ENCODE results near the gene KANSL3.
A peak's percentile ranks its signal among the peaks of the same experiment; 100 is the strongest.

Gene KANSL3

DNA sequence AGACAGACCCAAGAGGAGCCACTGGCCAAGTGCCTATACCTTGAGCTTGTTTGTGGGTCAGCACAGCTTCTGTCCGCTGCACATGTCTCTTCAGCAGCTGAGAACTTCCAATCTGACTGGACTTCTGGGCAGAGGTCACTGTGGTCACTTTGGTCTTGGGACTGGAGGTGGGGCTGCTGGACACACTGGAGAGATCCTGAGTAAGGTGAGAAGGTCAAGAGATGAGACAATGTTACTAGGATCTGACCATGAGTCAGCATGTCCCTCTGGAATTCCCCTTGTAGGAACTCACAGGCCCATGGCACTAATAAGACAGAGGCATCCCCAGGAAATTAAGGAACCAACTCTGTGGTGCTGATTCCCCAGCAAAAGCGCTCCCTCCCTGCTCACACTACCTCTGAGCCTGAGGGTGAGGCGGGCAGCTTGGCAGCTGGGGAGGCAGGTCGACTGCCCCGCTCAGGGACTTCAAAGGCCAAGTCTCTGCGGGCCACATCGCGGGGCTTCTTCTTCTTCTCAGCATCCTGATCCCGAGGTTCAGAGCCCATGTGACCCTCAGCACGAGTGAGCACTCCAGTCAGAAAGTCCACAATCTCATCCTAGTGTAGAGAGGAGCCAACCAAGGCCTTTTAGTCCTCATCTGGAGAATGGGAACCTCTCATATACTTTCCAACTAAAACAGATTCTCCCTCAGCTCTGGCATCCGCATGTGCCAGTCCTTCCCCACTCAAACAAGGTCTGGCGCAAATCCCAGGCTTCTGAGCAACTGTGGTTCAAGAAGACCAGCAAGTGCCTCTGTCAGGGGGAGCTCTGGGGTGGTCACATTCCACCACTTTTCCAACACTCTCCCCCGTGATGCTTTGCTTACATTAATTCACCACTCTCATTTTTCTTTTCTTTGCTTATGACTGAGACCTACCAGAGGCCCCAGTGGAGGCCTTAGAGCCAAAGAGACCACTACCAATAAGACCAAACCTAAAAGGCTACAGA is 29.4 kb downstream of the KANSL3 start:
- no peak for DNase-seq (ENCODE audit: low read depth in 2 of 3, low spot score in 1 of 3)

- no peak for DNase-seq (ENCODE audit: low read depth in 2 of 3, low spot score in 1 of 3)
Measured at GRCh38 chr2:96604104-96604503, 34.0 kb downstream of the KANSL3 start.

- no peak for DNase-seq (ENCODE audit: low read depth in 2 of 3, low spot score in 1 of 3)
Measured at GRCh38 chr2:96602330-96602823, 35.7 kb downstream of the KANSL3 start.

GRCh38 chr2:96601382-96602292 is 36.5 kb downstream of the KANSL3 start:
- DNase-seq (ENCODE audit: low read depth in 2 of 3, low spot score in 1 of 3): peak in 1 of 3 donors; percentile 3

- no peak for DNase-seq (ENCODE audit: low read depth in 2 of 3, low spot score in 1 of 3)
Measured at GRCh38 chr2:96599941-96600340, 38.2 kb downstream of the KANSL3 start.

GRCh38 chr2:96596596-96596995 is 41.5 kb downstream of the KANSL3 start:
- DNase-seq (ENCODE audit: low read depth in 2 of 3, low spot score in 1 of 3): no peak

GRCh38 chr2:96594691-96595152 is 43.4 kb downstream of the KANSL3 start:
- peak in 1 of 3 donors; percentile 13 for DNase-seq (ENCODE audit: low read depth in 2 of 3, low spot score in 1 of 3)

- no peak for DNase-seq (ENCODE audit: low read depth in 2 of 3, low spot score in 1 of 3)
Measured at GRCh38 chr2:96594282-96594681, 43.8 kb downstream of the KANSL3 start.

DNA sequence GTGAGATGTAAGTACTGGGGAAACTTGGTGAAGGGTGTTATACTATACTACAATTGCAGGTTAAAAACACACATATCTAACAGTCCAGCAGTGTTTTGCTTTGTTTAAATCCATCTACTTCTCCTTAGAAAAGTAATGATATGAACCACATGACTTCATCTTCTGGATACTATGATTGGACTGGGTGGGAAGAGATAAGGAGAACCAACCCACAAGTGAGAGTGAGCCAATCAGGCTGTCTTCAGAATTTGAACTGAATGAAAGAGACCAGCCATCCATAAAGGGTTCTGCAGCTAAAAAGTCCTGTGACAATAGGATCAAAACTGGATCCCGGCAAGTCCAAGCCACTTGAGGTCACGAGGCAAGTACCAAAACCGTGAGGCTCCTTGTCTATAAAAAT is 46.6 kb downstream of the KANSL3 start:
- no peak for DNase-seq (ENCODE audit: low read depth in 2 of 3, low spot score in 1 of 3)

- no peak for DNase-seq (ENCODE audit: low read depth in 2 of 3, low spot score in 1 of 3)
Measured at GRCh38 chr2:96591054-96591453, 47.1 kb downstream of the KANSL3 start.

GRCh38 chr2:96587843-96588242 is 50.3 kb downstream of the KANSL3 start:
- DNase-seq (ENCODE audit: low read depth in 2 of 3, low spot score in 1 of 3): no peak

GRCh38 chr2:96584017-96584416 is 54.1 kb downstream of the KANSL3 start:
- no peak for DNase-seq (ENCODE audit: low read depth in 2 of 3, low spot score in 1 of 3)

DNA sequence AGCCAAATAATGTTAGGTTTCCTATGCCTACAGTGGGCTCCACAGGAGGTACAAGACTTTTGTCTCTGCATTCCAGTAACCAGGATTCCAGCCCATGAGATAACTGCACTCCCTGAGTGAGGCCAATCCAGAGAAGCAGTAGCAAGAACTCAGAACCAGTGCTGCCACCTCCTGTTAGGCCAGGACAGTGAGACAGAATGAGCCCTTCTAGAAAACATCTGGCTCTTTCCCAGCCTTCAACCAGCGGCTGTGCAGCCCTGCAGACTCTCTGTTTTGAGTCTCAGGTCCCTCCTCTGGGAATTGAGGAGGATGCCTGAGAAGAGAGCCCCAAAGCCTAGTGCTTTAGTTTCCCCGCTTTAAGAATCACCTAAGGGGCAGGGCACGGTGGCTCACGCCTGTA is 57.3 kb downstream of the KANSL3 start:
- no peak for DNase-seq (ENCODE audit: low read depth in 2 of 3, low spot score in 1 of 3)

DNA sequence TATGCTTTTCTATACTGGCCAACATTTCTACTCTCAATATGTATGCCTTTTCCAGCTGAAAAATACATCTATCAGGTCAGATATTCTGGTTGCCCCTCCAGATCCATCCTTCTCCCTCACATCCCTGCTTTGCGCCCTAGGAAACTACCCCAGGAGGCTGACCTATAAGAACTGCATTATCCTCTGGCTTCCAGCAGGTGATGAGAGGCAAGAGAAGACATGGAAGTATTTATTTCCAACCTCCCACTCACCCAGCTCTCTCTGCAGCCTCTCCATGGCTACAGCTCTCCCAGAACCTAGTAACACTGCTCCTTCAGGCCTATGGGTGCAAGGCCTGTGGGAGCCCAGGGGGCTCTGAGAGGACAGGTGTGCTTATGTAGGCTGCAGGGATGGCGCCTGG is 58.7 kb downstream of the KANSL3 start:
- no peak for DNase-seq (ENCODE audit: low read depth in 2 of 3, low spot score in 1 of 3)

DNA sequence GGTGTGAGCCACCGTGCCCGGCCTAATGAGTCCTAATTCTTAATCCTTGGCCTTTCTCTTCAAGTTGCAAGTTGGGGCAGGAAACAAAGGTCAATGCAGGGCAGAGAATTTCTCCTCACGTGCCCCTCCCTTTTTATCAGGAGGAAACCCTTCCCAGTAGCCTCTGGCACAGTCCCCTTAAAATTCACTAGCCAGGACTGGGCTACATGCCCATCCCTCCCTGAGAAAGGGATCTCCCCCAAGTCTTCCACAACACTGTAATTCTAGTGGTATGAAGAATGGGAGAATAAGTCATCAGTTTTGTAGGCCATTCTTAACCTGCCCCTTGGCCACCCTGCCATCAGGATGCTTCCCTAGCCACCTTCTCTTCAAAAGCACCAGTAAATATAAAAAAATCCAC is 59.4 kb downstream of the KANSL3 start:
- DNase-seq (ENCODE audit: low read depth in 2 of 3, low spot score in 1 of 3): no peak

DNA sequence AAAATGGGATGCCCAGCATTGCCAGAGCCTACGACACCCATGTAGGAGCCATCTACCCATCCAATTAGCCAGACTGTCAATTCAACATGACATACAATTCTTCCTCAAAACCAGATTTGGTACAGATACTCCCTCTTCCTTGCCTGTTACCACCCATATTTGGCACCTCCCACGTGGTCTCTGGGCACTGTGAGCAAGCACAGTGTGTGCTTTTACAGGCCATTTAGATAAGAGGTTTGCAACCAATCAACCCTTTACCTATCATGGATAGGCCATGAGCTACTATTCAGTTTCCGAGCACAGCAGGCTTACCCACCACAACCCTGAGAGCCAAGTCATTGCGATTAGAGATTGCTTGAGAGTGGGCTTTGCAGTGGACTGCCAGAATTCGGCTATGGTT is 60.6 kb downstream of the KANSL3 start:
- DNase-seq (ENCODE audit: low read depth in 2 of 3, low spot score in 1 of 3): no peak

GRCh38 chr2:96575785-96576456 is 62.2 kb downstream of the KANSL3 start:
- no peak for DNase-seq (ENCODE audit: low read depth in 2 of 3, low spot score in 1 of 3)

GRCh38 chr2:96574364-96574763 is 63.7 kb downstream of the KANSL3 start:
- no peak for DNase-seq (ENCODE audit: low read depth in 2 of 3, low spot score in 1 of 3)

- DNase-seq (ENCODE audit: low read depth in 2 of 3, low spot score in 1 of 3): no peak
Measured at GRCh38 chr2:96568094-96568493, 70.0 kb downstream of the KANSL3 start.

GRCh38 chr2:96565111-96565510 is 73.0 kb downstream of the KANSL3 start:
- DNase-seq (ENCODE audit: low read depth in 2 of 3, low spot score in 1 of 3): no peak

- no peak for DNase-seq (ENCODE audit: low read depth in 2 of 3, low spot score in 1 of 3)
Measured at GRCh38 chr2:96564563-96564962, 73.5 kb downstream of the KANSL3 start.

Measured in stimulated activated CD4-positive, alpha-beta T cell treated with anti-CD3 and anti-CD28 coated beads, Interleukin-12 subunit alpha, Interleukin-12 subunit beta, amount 100 ng/mL, for 48 hours (primary cell).